Lower leg skin (tissue), 3 donors: Measurements from ENCODE around the gene DALRD3.

ENCODE experiments used
- POLR2A ChIP-seq, 2 donors: fragments of 450-650 bp; IDR thresholded peaks; one replicate each; pipeline ENCODE4 v1.6.1; 2016 to 2017; ENCODE audit warnings: antibody characterized with exemption in 2 of 2, mild to moderate bottlenecking in 1 of 2, moderate library complexity in 1 of 2
- TF ChIP-seq, protein P1 (sequence below), 3 donors: fragments of 450-650 bp; IDR thresholded peaks; one replicate each; pipeline ENCODE4 v1.5.1; 2016; ENCODE audit warnings: antibody characterized with exemption in 3 of 3, mild to moderate bottlenecking in 3 of 3, moderate library complexity in 2 of 3

DNA sequence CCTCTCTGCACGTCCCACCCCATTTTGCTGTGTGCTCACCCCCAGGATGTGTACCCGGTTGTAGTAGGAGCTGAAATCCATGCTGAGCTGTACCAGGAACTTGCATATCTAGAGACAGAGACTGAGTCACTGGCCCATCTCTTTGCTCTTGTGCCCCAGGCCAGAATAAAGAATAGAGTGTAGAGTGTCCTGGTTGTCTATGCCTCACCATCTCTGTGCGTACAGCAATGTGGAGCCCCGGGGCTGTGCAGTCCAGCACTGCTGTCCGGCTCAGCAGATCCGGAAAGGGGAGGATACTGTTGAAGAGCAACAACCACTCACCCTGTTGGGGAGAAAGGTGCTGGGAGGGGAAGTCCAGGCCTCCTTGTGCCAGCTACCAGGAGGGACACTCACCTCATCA is 2.6 kb downstream of the DALRD3 start:
- TF ChIP-seq, protein P1, sequence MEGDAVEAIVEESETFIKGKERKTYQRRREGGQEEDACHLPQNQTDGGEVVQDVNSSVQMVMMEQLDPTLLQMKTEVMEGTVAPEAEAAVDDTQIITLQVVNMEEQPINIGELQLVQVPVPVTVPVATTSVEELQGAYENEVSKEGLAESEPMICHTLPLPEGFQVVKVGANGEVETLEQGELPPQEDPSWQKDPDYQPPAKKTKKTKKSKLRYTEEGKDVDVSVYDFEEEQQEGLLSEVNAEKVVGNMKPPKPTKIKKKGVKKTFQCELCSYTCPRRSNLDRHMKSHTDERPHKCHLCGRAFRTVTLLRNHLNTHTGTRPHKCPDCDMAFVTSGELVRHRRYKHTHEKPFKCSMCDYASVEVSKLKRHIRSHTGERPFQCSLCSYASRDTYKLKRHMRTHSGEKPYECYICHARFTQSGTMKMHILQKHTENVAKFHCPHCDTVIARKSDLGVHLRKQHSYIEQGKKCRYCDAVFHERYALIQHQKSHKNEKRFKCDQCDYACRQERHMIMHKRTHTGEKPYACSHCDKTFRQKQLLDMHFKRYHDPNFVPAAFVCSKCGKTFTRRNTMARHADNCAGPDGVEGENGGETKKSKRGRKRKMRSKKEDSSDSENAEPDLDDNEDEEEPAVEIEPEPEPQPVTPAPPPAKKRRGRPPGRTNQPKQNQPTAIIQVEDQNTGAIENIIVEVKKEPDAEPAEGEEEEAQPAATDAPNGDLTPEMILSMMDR (IDR thresholded peaks at IDR 0.05) = no peak
- TF ChIP-seq POLR2A (IDR thresholded peaks at IDR 0.05) = no peak
